Naive thymus-derived CD4-positive, alpha-beta T cell (primary cell): ENCODE results near the gene LYVE1. TPM values are rescaled to one million over a fixed set of nuclear protein-coding genes. Genes with fewer than 3 reads are reported as not detected.

Experiments
- ATAC-seq: fragments of 150-1000 bp; cut with Tn5 transposase; 2 replicates; pipeline ENCODE4 v1.10.0; 2021; ENCODE audit warnings: mild to moderate bottlenecking, moderate library complexity
- CTCF ChIA-PET: fragments of 350-600 bp; sonication (Branson Sonifier 250); formaldehyde crosslinking; loops from one replicate; lab custom pipeline; 2021; ENCODE audit warnings: antibody characterized with exemption; lab: Charles Lee
- POLR2A ChIA-PET: fragments of 350-600 bp; sonication (Branson Sonifier 250); formaldehyde crosslinking; loops from one replicate; lab custom pipeline; 2021; ENCODE audit warnings: antibody characterized with exemption, inconsistent platforms; lab: Charles Lee
- DNase-seq, 9 donors: peaks; one replicate each; pipeline versions ENCODE4 v3.0.0 to v3.0.0-alpha.2; 2020 to 2022; ENCODE audit warnings: mixed read lengths in 1 of 9
- H3K27ac ChIP-seq: one replicate; pipeline ENCODE4 v1.7.0; 2013; ENCODE audit warnings: mild to moderate bottlenecking, low read depth, low read length, moderate library complexity
- H3K27me3 ChIP-seq, 2 donors: one replicate each; pipeline ENCODE4 v1.7.0; 2013; ENCODE audit warnings: low read length in 2 of 2, mild to moderate bottlenecking in 2 of 2, moderate library complexity in 2 of 2; ENCODE audit not compliant: control insufficient read depth in 2 of 2, insufficient read depth in 2 of 2
- H3K36me3 ChIP-seq, 3 experiments: 1 replicate in 2 of 3; 2 replicates in 1 of 3; pipeline ENCODE4 v1.7.0; 2013; ENCODE audit warnings: low read length in 3 of 3, mild to moderate bottlenecking in 3 of 3, moderate library complexity in 1 of 3; ENCODE audit not compliant: insufficient read depth in 3 of 3, control insufficient read depth in 2 of 3
- H3K4me1 ChIP-seq, 2 donors: one replicate each; pipeline ENCODE4 v1.7.0; 2013; ENCODE audit warnings: low read length in 2 of 2, mild to moderate bottlenecking in 2 of 2, moderate library complexity in 1 of 2; ENCODE audit not compliant: control insufficient read depth in 2 of 2, insufficient read depth in 2 of 2
- H3K4me3 ChIP-seq: 2 replicates; pipeline ENCODE4 v1.7.0; 2013; ENCODE audit warnings: mild to moderate bottlenecking, low read length
- H3K9me3 ChIP-seq, 3 experiments: 1 replicate in 2 of 3; 2 replicates in 1 of 3; pipeline ENCODE4 v1.7.0; 2013; ENCODE audit warnings: low read length in 3 of 3; ENCODE audit not compliant: control insufficient read depth in 2 of 3
- H3K27ac Mint-ChIP-seq, 9 donors: one replicate each; pipeline ENCODE4 v1.8.0; 2020 to 2022; ENCODE audit warnings: mixed read lengths in 9 of 9, mild to moderate bottlenecking in 8 of 9, moderate library complexity in 5 of 9, inconsistent platforms in 2 of 9
- H3K27me3 Mint-ChIP-seq, 5 donors: one replicate each; pipeline ENCODE4 v1.8.0; 2021 to 2022; ENCODE audit warnings: mixed read lengths in 5 of 5, mild to moderate bottlenecking in 1 of 5
- H3K36me3 Mint-ChIP-seq, 5 donors: one replicate each; pipeline ENCODE4 v1.8.0; 2020 to 2022; ENCODE audit warnings: mixed read lengths in 5 of 5, mild to moderate bottlenecking in 3 of 5, inconsistent platforms in 1 of 5
- H3K4me1 Mint-ChIP-seq, 7 donors: one replicate each; pipeline ENCODE4 v1.8.0; 2020 to 2022; ENCODE audit warnings: mixed read lengths in 7 of 7, mild to moderate bottlenecking in 3 of 7, inconsistent platforms in 1 of 7
- H3K4me3 Mint-ChIP-seq, 10 donors: one replicate each; pipeline ENCODE4 v1.8.0; 2020 to 2022; ENCODE audit warnings: mild to moderate bottlenecking in 10 of 10, mixed read lengths in 10 of 10, moderate library complexity in 6 of 10, inconsistent platforms in 2 of 10
- H3K9me3 Mint-ChIP-seq, 11 donors: one replicate each; pipeline ENCODE4 v1.8.0; 2020 to 2022; ENCODE audit warnings: mixed read lengths in 11 of 11, mild to moderate bottlenecking in 4 of 11, inconsistent platforms in 1 of 11, moderate library complexity in 1 of 11
- intact Hi-C, 2 donors: fragments of 100-400 bp; cut with micrococcal nuclease; formaldehyde crosslinking; loops; one replicate each; pipeline ENCODE4 v1.15.1; 2023
- polyA plus RNA-seq, 2 donors: library from polyadenylated mRNA; unstranded; fragments of 300-500 nt; fragmentation: Illumina TruSeq; gene quantifications; one replicate each; pipeline ENCODE4 v1.2.3, GENCODE V29; 2021
- total RNA-seq, 6 experiments: library from RNA in 5 of 6; stranded (reverse) in 5 of 6; gene quantifications; 1 replicate in 5 of 6; 2 replicates in 1 of 6; pipeline ENCODE4 v1.2.3 and lab custom pipeline; 2021 to 2026

The LYVE1 gene
- total and polyA plus RNA-seq, 7 experiments from 2014 or later = not detected

- no peaks in the 10 kb centered on the region for H3K36me3 ChIP-seq
- no peaks in the 10 kb centered on the region for H3K27me3 ChIP-seq
- H3K27ac ChIP-seq = no peak overlapping the region
- intact Hi-C loops = no loop called here
- CTCF ChIA-PET = no interaction called here
- no peak overlapping the region for H3K4me3 ChIP-seq
- DNase-seq (no peak), ATAC-seq (peak; percentile 79)
- H3K27me3 Mint-ChIP-seq = peaks cover 21 to 31% (median 24%) of the 10 kb centered on the region in 5 donors
- H3K4me3 Mint-ChIP-seq = peak overlapping the region in 1 of 10 donors; percentile 35
- no peaks in the 10 kb centered on the region for H3K9me3 ChIP-seq
- H3K9me3 Mint-ChIP-seq = peaks cover 0 to 5% (median 0%) of the 10 kb centered on the region in 11 donors
- no peaks in the 10 kb centered on the region for H3K36me3 Mint-ChIP-seq
- POLR2A ChIA-PET = no interaction called here
- H3K4me1 Mint-ChIP-seq = peaks cover 0 to 18% (median 4%) of the 10 kb centered on the region in 7 donors
- H3K27ac Mint-ChIP-seq = no peak overlapping the region
- H3K4me1 ChIP-seq = peaks cover 0 to 4% of the 10 kb centered on the region in 2 donors
Measured at GRCh38 chr11:10606536-10607208, 38.2 kb upstream of the LYVE1 start.

DNA sequence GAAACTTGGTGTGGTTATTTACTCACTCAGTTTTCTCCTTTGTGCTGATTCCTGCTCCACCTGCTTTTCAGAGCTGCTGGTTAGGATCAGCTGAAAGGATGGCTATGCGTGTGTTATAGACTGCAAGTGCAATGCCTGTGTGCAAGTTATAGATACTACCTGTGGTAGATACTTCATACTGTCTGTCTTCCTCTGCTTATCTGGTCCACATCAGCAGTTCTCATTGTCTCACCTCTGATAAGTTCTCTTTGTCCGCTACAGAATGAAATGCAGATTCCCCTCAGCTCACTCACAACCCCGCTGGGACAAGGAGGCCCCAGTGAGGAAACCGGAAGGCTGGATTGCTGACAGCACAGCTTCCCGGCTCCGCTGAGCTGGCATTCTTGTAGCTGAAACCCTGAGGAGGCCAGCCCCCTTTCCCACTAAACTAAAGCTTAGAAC lies 37.5 kb upstream of the LYVE1 start:
- CTCF ChIA-PET = no interaction called here
- POLR2A ChIA-PET = no interaction called here
- Mint-ChIP-seq H3K9me3 (no peaks in the 10 kb centered on the region), H3K4me3 (no peak overlapping the region), H3K27ac (no peak overlapping the region), H3K27me3 (peaks cover 14 to 25% (median 17%) of the 10 kb centered on the region in 5 donors), H3K4me1 (peaks cover 0 to 18% (median 4%) of the 10 kb centered on the region in 7 donors), H3K36me3 (no peaks in the 10 kb centered on the region)
- intact Hi-C loops = no loop called here
- H3K4me1 ChIP-seq = peaks cover 0 to 4% of the 10 kb centered on the region in 2 donors
- H3K36me3 ChIP-seq = no peaks in the 10 kb centered on the region
- DNase-seq (no peak), ATAC-seq (peak; percentile 49)
- no peak overlapping the region for H3K27ac ChIP-seq
- H3K4me3 ChIP-seq = no peak overlapping the region
- no peaks in the 10 kb centered on the region for H3K9me3 ChIP-seq
- H3K27me3 ChIP-seq = no peaks in the 10 kb centered on the region

DNA sequence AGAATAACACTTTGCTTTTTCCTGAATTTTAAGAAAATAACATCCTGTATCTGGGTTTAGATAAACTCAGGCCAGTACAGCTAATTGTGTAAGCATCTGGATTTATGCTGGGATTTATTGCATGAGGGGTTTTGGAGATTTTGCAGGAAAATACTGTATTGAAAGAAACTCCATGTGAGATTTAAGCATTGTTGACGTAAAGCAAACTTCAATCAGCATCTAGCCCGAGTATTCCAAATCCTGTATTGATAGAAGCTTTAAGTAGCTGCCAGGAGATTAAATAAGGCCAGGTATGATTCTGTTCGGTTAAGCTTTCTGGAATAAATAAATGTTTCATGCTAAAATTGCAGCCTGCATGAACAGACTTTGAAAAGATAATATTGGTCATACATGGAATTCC lies 36.3 kb upstream of the LYVE1 start:
- Mint-ChIP-seq H3K4me3 (no peak overlapping the region), H3K9me3 (no peaks in the 10 kb centered on the region), H3K36me3 (no peaks in the 10 kb centered on the region), H3K27ac (no peak overlapping the region), H3K4me1 (peaks cover 0 to 18% (median 4%) of the 10 kb centered on the region in 7 donors), H3K27me3 (peaks cover 8 to 21% (median 9%) of the 10 kb centered on the region in 5 donors)
- Histone ChIP-seq H3K9me3 (no peaks in the 10 kb centered on the region), H3K4me3 (no peak overlapping the region), H3K27me3 (no peaks in the 10 kb centered on the region), H3K4me1 (peaks cover 0 to 4% of the 10 kb centered on the region in 2 donors), H3K27ac (no peak overlapping the region), H3K36me3 (no peaks in the 10 kb centered on the region)
- ChIA-PET POLR2A (no interaction called here), CTCF (interaction anchor here (0.5 kb wide), 1 partner anchor 113 kb away, joined by 3 read pairs; no protein-coding TSS in a partner anchor)
- no peak for ATAC-seq
- no peak for DNase-seq
- intact Hi-C loops = no loop called here

GRCh38 chr11:10604340-10604748 lies 35.9 kb upstream of the LYVE1 start:
- no peak overlapping the region for H3K4me3 ChIP-seq
- no peaks in the 10 kb centered on the region for H3K36me3 ChIP-seq
- no peaks in the 10 kb centered on the region for H3K9me3 Mint-ChIP-seq
- H3K27me3 Mint-ChIP-seq = peaks cover 3 to 18% (median 9%) of the 10 kb centered on the region in 5 donors
- H3K4me3 Mint-ChIP-seq = no peak overlapping the region
- ChIA-PET CTCF (no interaction called here), POLR2A (no interaction called here)
- no peak overlapping the region for H3K27ac ChIP-seq
- H3K27me3 ChIP-seq = no peaks in the 10 kb centered on the region
- peaks cover 0 to 18% (median 4%) of the 10 kb centered on the region in 7 donors for H3K4me1 Mint-ChIP-seq
- intact Hi-C loops = no loop called here
- peaks cover 0 to 4% of the 10 kb centered on the region in 2 donors for H3K4me1 ChIP-seq
- no peaks in the 10 kb centered on the region for H3K9me3 ChIP-seq
- H3K36me3 Mint-ChIP-seq = no peaks in the 10 kb centered on the region
- H3K27ac Mint-ChIP-seq = no peak overlapping the region
- DNase-seq (no peak), ATAC-seq (no peak)

GRCh38 chr11:10603721-10604297 lies 35.3 kb upstream of the LYVE1 start:
- Mint-ChIP-seq H3K4me1 (peaks cover 0 to 18% (median 4%) of the 10 kb centered on the region in 7 donors), H3K4me3 (no peak overlapping the region), H3K36me3 (no peaks in the 10 kb centered on the region), H3K9me3 (no peaks in the 10 kb centered on the region), H3K27me3 (peaks cover 0 to 15% (median 9%) of the 10 kb centered on the region in 5 donors), H3K27ac (no peak overlapping the region)
- Histone ChIP-seq H3K36me3 (no peaks in the 10 kb centered on the region), H3K4me1 (peaks cover 0 to 4% of the 10 kb centered on the region in 2 donors), H3K27ac (no peak overlapping the region), H3K4me3 (no peak overlapping the region), H3K27me3 (no peaks in the 10 kb centered on the region), H3K9me3 (no peaks in the 10 kb centered on the region)
- POLR2A ChIA-PET = no interaction called here
- no peak for ATAC-seq
- CTCF ChIA-PET = no interaction called here
- no peak for DNase-seq
- intact Hi-C loops = no loop called here

DNA sequence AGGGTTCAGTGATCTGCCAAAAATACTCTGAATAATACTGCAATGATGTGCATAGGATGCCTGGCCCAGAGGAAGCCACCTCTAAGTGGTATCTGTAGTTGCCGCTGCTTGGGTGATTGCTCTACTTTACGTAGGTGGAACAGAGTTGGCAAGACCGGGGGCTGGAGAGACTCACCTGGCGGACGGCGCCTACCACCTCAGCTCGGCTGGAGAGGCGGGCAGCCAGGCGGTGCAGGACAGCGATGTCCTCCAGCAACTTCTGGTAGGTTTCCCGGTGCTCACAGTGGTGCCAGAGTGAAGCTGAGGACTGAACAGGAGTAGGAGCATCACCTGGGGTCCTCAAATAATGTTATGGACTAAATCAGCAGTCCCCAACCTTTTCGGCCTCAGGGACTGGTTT lies 34.5 kb upstream of the LYVE1 start:
- no peak overlapping the region for H3K4me3 Mint-ChIP-seq
- no peak for ATAC-seq
- no peaks in the 10 kb centered on the region for H3K36me3 Mint-ChIP-seq
- Histone ChIP-seq H3K27me3 (no peaks in the 10 kb centered on the region), H3K27ac (no peak overlapping the region), H3K4me3 (no peak overlapping the region), H3K4me1 (peaks cover 0 to 4% of the 10 kb centered on the region in 2 donors), H3K9me3 (no peaks in the 10 kb centered on the region), H3K36me3 (no peaks in the 10 kb centered on the region)
- H3K27me3 Mint-ChIP-seq = peaks cover 0 to 15% (median 9%) of the 10 kb centered on the region in 5 donors
- H3K9me3 Mint-ChIP-seq = no peaks in the 10 kb centered on the region
- POLR2A ChIA-PET = no interaction called here
- H3K27ac Mint-ChIP-seq = no peak overlapping the region
- CTCF ChIA-PET = no interaction called here
- no peak for DNase-seq
- intact Hi-C loops = no loop called here
- peaks cover 0 to 18% (median 4%) of the 10 kb centered on the region in 7 donors for H3K4me1 Mint-ChIP-seq
